GM06990 (cell line): ENCODE results near the gene HIVEP2.

Experiments used
- DNase-seq: peaks from one replicate; pipeline ENCODE4 v3.0.0-alpha.2; 2011; ENCODE audit not compliant: insufficient read length; ENCODE audit errors: extremely low read depth
- H3K27me3 ChIP-seq: replicated peaks from 2 replicates; pipeline ENCODE4 v1.6.0; 2011; ENCODE audit warnings: low read length; ENCODE audit not compliant: control insufficient read depth, insufficient read depth
- H3K36me3 ChIP-seq: 2 replicates; pipeline ENCODE4 v1.5.1; 2011; ENCODE audit warnings: low read length; ENCODE audit not compliant: control insufficient read depth, insufficient read depth
- H3K4me3 ChIP-seq: replicated peaks from 2 replicates; pipeline ENCODE4 v1.5.1; 2011; ENCODE audit warnings: low read depth, mild to moderate bottlenecking, control low read depth, low read length
- CTCF ChIP-seq: IDR thresholded peaks from 2 replicates; pipeline ENCODE4 v1.5.1; 2011; ENCODE audit warnings: low read length, control low read depth, mild to moderate bottlenecking, inconsistent platforms; ENCODE audit not compliant: insufficient read depth, poor library complexity, severe bottlenecking

HIVEP2 gene

GRCh38 chr6:142796024-142796423, 149.0 kb downstream of the HIVEP2 start:
- Histone ChIP-seq H3K36me3 (peaks cover 1% of the 10 kb centered on the region; the same call in 1 of the 2 replicates), H3K27me3 (no peaks in the 10 kb centered on the region), H3K4me3 (no peak overlapping the region)
- TF ChIP-seq CTCF: no peak
- DNase-seq: no peak

- Histone ChIP-seq H3K4me3 (no peak overlapping the region), H3K36me3 (peaks cover 1% of the 10 kb centered on the region; the same call in 1 of the 2 replicates), H3K27me3 (no peaks in the 10 kb centered on the region)
- DNase-seq: no peak
- no peak for TF ChIP-seq CTCF
Observed at GRCh38 chr6:142794424-142794823, 150.6 kb downstream of the HIVEP2 start.

- no peak for DNase-seq
- H3K4me3 ChIP-seq: no peak overlapping the region
- H3K27me3 ChIP-seq: no peaks in the 10 kb centered on the region
- TF ChIP-seq CTCF: no peak
- no peaks in the 10 kb centered on the region for H3K36me3 ChIP-seq
Observed at GRCh38 chr6:142790257-142790656, 154.7 kb downstream of the HIVEP2 start.

GRCh38 chr6:142787422-142787821, 157.6 kb downstream of the HIVEP2 start:
- no peaks in the 10 kb centered on the region for H3K27me3 ChIP-seq
- H3K4me3 ChIP-seq: no peak overlapping the region
- no peak for DNase-seq
- no peaks in the 10 kb centered on the region for H3K36me3 ChIP-seq
- TF ChIP-seq CTCF: no peak

GRCh38 chr6:142786476-142786875, 158.5 kb downstream of the HIVEP2 start:
- TF ChIP-seq CTCF: no peak

GRCh38 chr6:142784344-142784743, 160.6 kb downstream of the HIVEP2 start:
- Histone ChIP-seq H3K36me3 (no peaks in the 10 kb centered on the region), H3K27me3 (no peaks in the 10 kb centered on the region), H3K4me3 (no peak overlapping the region)
- peak; percentile 69 for DNase-seq
- no peak for TF ChIP-seq CTCF

More at GRCh38 chr6:142786476-142786875, 158.5 kb downstream of the HIVEP2 start:
- H3K36me3 ChIP-seq: no peaks in the 10 kb centered on the region
- no peak for DNase-seq
- H3K27me3 ChIP-seq: no peaks in the 10 kb centered on the region
- H3K4me3 ChIP-seq: no peak overlapping the region
